HEK293 (cell line): ENCODE measurements around the gene PHF3.

Source experiments
- MYNN ChIP-seq: fragments of 450-650 bp; formaldehyde crosslinking; IDR thresholded peaks from 2 replicates; pipeline ENCODE4 v1.5.1; 2016; ENCODE audit warnings: missing biosample characterization, missing genetic modification characterization, borderline replicate concordance
- SP2 ChIP-seq: fragments of 450-650 bp; formaldehyde crosslinking; IDR thresholded peaks from 2 replicates; pipeline ENCODE4 v1.5.1; 2016; ENCODE audit warnings: missing biosample characterization, missing genetic modification characterization
- ZBTB49 ChIP-seq: fragments of 450-650 bp; formaldehyde crosslinking; IDR thresholded peaks from 2 replicates; pipeline ENCODE4 v1.5.1; 2016; ENCODE audit warnings: missing biosample characterization, missing genetic modification characterization, low read depth
- ZNF112 ChIP-seq: fragments of 450-650 bp; formaldehyde crosslinking; IDR thresholded peaks from 2 replicates; pipeline ENCODE4 v1.5.0; 2017; ENCODE audit warnings: missing biosample characterization, missing genetic modification characterization
- ZNF274 ChIP-seq, 2 experiments: fragments of 200-500 bp in 1 of 2; fragments of 450-650 bp in 1 of 2; sonication (Bioruptor generic) in 1 of 2; formaldehyde crosslinking in 1 of 2; IDR thresholded peaks; 2 replicates each; pipeline versions ENCODE4 v1.5.1 to v1.6.1; 2014 to 2016; ENCODE audit warnings: borderline replicate concordance in 1 of 2, inconsistent platforms in 1 of 2, low read length in 1 of 2, missing biosample characterization in 1 of 2, missing genetic modification characterization in 1 of 2
- ZNF311 ChIP-seq: fragments of 450-650 bp; formaldehyde crosslinking; IDR thresholded peaks from 2 replicates; pipeline ENCODE4 v1.5.1; 2017; ENCODE audit warnings: missing biosample characterization, missing genetic modification characterization, borderline replicate concordance
- ZNF76 ChIP-seq: fragments of 450-650 bp; formaldehyde crosslinking; IDR thresholded peaks from 2 replicates; pipeline ENCODE4; 2016; ENCODE audit warnings: low read depth, missing biosample characterization, missing genetic modification characterization, borderline replicate concordance
- ZNF792 ChIP-seq: fragments of 450-650 bp; formaldehyde crosslinking; IDR thresholded peaks from 2 replicates; pipeline ENCODE4 v1.5.1; 2016; ENCODE audit warnings: missing biosample characterization, missing genetic modification characterization
- ZNF830 ChIP-seq: fragments of 450-650 bp; IDR thresholded peaks from 2 replicates; pipeline ENCODE4 v1.5.0; 2018; ENCODE audit warnings: missing biosample characterization, missing genetic modification characterization, low read depth, mild to moderate bottlenecking, moderate library complexity
- TF ChIP-seq, protein P1 (sequence below): fragments of 450-650 bp; formaldehyde crosslinking; IDR thresholded peaks from 2 replicates; pipeline ENCODE4 v1.5.1; 2016; ENCODE audit warnings: missing biosample characterization, missing genetic modification characterization
- TF ChIP-seq, protein P2 (sequence below): fragments of 450-650 bp; formaldehyde crosslinking; IDR thresholded peaks from 2 replicates; pipeline ENCODE4 v1.5.0; 2017; ENCODE audit warnings: missing biosample characterization, missing genetic modification characterization, borderline replicate concordance

- TF ChIP-seq, protein P1, sequence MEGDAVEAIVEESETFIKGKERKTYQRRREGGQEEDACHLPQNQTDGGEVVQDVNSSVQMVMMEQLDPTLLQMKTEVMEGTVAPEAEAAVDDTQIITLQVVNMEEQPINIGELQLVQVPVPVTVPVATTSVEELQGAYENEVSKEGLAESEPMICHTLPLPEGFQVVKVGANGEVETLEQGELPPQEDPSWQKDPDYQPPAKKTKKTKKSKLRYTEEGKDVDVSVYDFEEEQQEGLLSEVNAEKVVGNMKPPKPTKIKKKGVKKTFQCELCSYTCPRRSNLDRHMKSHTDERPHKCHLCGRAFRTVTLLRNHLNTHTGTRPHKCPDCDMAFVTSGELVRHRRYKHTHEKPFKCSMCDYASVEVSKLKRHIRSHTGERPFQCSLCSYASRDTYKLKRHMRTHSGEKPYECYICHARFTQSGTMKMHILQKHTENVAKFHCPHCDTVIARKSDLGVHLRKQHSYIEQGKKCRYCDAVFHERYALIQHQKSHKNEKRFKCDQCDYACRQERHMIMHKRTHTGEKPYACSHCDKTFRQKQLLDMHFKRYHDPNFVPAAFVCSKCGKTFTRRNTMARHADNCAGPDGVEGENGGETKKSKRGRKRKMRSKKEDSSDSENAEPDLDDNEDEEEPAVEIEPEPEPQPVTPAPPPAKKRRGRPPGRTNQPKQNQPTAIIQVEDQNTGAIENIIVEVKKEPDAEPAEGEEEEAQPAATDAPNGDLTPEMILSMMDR: no peak
- TF ChIP-seq ZNF830 (tag by site-specific recombination) (no peak), ZNF274 (IDR thresholded peaks at IDR 0.05; ENCODE audit: low read length) (no peak), ZNF274 (tag by site-specific recombination; IDR thresholded peaks at IDR 0.05; ENCODE audit: borderline replicate concordance) (no peak), ZNF112 (tag by site-specific recombination) (no peak), ZNF792 (tag by site-specific recombination) (no peak), ZBTB49 (tag by site-specific recombination) (no peak), ZNF311 (tag by site-specific recombination) (no peak), ZNF76 (tag by site-specific recombination) (no peak), MYNN (tag by site-specific recombination) (no peak), SP2 (no peak)
- TF ChIP-seq, protein P2, sequence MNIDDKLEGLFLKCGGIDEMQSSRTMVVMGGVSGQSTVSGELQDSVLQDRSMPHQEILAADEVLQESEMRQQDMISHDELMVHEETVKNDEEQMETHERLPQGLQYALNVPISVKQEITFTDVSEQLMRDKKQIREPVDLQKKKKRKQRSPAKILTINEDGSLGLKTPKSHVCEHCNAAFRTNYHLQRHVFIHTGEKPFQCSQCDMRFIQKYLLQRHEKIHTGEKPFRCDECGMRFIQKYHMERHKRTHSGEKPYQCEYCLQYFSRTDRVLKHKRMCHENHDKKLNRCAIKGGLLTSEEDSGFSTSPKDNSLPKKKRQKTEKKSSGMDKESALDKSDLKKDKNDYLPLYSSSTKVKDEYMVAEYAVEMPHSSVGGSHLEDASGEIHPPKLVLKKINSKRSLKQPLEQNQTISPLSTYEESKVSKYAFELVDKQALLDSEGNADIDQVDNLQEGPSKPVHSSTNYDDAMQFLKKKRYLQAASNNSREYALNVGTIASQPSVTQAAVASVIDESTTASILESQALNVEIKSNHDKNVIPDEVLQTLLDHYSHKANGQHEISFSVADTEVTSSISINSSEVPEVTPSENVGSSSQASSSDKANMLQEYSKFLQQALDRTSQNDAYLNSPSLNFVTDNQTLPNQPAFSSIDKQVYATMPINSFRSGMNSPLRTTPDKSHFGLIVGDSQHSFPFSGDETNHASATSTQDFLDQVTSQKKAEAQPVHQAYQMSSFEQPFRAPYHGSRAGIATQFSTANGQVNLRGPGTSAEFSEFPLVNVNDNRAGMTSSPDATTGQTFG (tag by site-specific recombination): no peak
These were observed 38.2 kb upstream of the PHF3 start for GRCh38 chr6:63597141-63598048.
